Subcutaneous adipose tissue (tissue), 4 donors: ENCODE results near the gene DPF3. TPM values are rescaled to one million over a fixed set of nuclear protein-coding genes. Genes with fewer than 3 reads are reported as not detected.

Source experiments
- CTCF ChIP-seq: fragments of 450-650 bp; IDR thresholded peaks from one replicate; pipeline ENCODE4 v1.5.1; 2016; ENCODE audit warnings: low read depth, mild to moderate bottlenecking, control low read depth, antibody characterized with exemption, moderate library complexity
- total RNA-seq, 4 donors: library from RNA; depleted of rRNA; stranded (reverse); fragments of >200 nt; gene quantifications; one replicate each; pipeline ENCODE4 v1.1.0, GENCODE V29; 2016

The DPF3 gene
- total RNA-seq, 4 donors from 2014 or later, result 0.33 to 6.8 TPM; not detected in 2

GRCh38 chr14:72833174-72833573 lies 60.7 kb downstream of the DPF3 start:
- TF ChIP-seq CTCF, result no peak

GRCh38 chr14:72830786-72831594 lies 62.9 kb downstream of the DPF3 start:
- no peak for TF ChIP-seq CTCF

GRCh38 chr14:72830356-72830755 lies 63.5 kb downstream of the DPF3 start:
- TF ChIP-seq CTCF, result no peak

GRCh38 chr14:72828604-72829003 lies 65.3 kb downstream of the DPF3 start:
- TF ChIP-seq CTCF, result no peak

GRCh38 chr14:72826039-72826438 lies 67.9 kb downstream of the DPF3 start:
- no peak for TF ChIP-seq CTCF

- TF ChIP-seq CTCF, result no peak
Observed at GRCh38 chr14:72825486-72825885, 68.4 kb downstream of the DPF3 start.

GRCh38 chr14:72824051-72824450 lies 69.8 kb downstream of the DPF3 start:
- no peak for TF ChIP-seq CTCF
